HG03432 (cell line): Measurements from ENCODE around the gene HELZ.
"Not testable (repeated sequence)": the region's sequence is repeated elsewhere in the genome, so short reads cannot be mapped to it uniquely, and the experiment has no call there.

Source experiments
- ATAC-seq: cut with Tn5 transposase; IDR thresholded peaks from one replicate; pipeline ENCODE4 v1.9.1; 2021; ENCODE audit warnings: mild to moderate bottlenecking, moderate library complexity; ENCODE audit not compliant: unreplicated experiment

The HELZ gene

GRCh38 chr17:67229109-67229955, 15.7 kb downstream of the HELZ start:
- no peak for ATAC-seq

- ATAC-seq, result no peak
Measured at GRCh38 chr17:67227488-67227887, 17.5 kb downstream of the HELZ start.

- no peak for ATAC-seq
Measured at GRCh38 chr17:67225316-67225715, 19.7 kb downstream of the HELZ start.

GRCh38 chr17:67224736-67225135, 20.3 kb downstream of the HELZ start:
- ATAC-seq, result no peak

- no peak for ATAC-seq
Measured at GRCh38 chr17:67223924-67224323, 21.1 kb downstream of the HELZ start.

- no peak for ATAC-seq
Measured at GRCh38 chr17:67221062-67221998, 23.7 kb downstream of the HELZ start.

GRCh38 chr17:67218385-67218950, 26.5 kb downstream of the HELZ start:
- ATAC-seq, result no peak

- ATAC-seq, result no peak
Measured at GRCh38 chr17:67217446-67217845, 27.6 kb downstream of the HELZ start.

- no peak for ATAC-seq
Measured at GRCh38 chr17:67216578-67217320, 28.2 kb downstream of the HELZ start.

- no peak for ATAC-seq
Measured at GRCh38 chr17:67215991-67216421, 29.0 kb downstream of the HELZ start.

- no peak for ATAC-seq
Measured at GRCh38 chr17:67212714-67213417, 32.1 kb downstream of the HELZ start.

- no peak for ATAC-seq
Measured at GRCh38 chr17:67212231-67212630, 32.8 kb downstream of the HELZ start.

- ATAC-seq, result no peak
Measured at GRCh38 chr17:67211742-67212141, 33.3 kb downstream of the HELZ start.

GRCh38 chr17:67210915-67211314, 34.1 kb downstream of the HELZ start:
- ATAC-seq, result no peak

- no peak for ATAC-seq
Measured at GRCh38 chr17:67208232-67208631, 36.8 kb downstream of the HELZ start.

- ATAC-seq, result no peak
Measured at GRCh38 chr17:67203818-67204217, 41.2 kb downstream of the HELZ start.

GRCh38 chr17:67202503-67202902, 42.5 kb downstream of the HELZ start:
- no peak for ATAC-seq

- ATAC-seq, result no peak
Measured at GRCh38 chr17:67200727-67201301, 44.2 kb downstream of the HELZ start.

- no peak for ATAC-seq
Measured at GRCh38 chr17:67198131-67198530, 46.9 kb downstream of the HELZ start.

GRCh38 chr17:67197023-67197422, 48.0 kb downstream of the HELZ start:
- not testable (repeated sequence) for ATAC-seq
